Neural cell (in vitro differentiated cells): ENCODE results near the gene NFASC.

Experiments used
- RAD21 ChIP-seq: fragments of 450-650 bp; conservative IDR thresholded peaks from 2 replicates; pipeline ENCODE4 v1.6.1; 2014; ENCODE audit warnings: antibody characterized with exemption, mild to moderate bottlenecking, moderate library complexity
- TF ChIP-seq, protein P1 (sequence below): fragments of 450-650 bp; IDR thresholded peaks from 2 replicates; pipeline ENCODE4 v1.5.1; 2014; ENCODE audit warnings: antibody characterized with exemption, mild to moderate bottlenecking, moderate library complexity; ENCODE audit not compliant: poor library complexity, severe bottlenecking

DNA sequence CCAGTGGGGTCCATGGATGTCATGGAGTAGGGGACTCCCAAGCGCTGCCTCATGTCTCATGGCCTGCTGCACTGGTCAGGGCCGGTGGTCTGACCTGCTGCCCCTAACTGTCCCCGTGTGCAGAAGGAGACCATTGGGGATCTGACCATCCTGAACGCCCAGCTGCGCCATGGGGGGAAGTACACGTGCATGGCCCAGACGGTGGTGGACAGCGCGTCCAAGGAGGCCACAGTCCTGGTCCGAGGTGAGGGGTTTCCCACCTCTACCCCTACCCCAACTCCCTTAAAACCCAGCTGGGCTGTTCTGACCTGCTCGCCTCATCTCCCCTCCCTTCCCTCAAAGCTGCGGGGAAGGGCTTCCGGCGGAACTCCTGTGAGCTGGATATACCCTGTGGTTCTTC lies 195.0 kb downstream of the NFASC start:
- TF ChIP-seq, protein P1, sequence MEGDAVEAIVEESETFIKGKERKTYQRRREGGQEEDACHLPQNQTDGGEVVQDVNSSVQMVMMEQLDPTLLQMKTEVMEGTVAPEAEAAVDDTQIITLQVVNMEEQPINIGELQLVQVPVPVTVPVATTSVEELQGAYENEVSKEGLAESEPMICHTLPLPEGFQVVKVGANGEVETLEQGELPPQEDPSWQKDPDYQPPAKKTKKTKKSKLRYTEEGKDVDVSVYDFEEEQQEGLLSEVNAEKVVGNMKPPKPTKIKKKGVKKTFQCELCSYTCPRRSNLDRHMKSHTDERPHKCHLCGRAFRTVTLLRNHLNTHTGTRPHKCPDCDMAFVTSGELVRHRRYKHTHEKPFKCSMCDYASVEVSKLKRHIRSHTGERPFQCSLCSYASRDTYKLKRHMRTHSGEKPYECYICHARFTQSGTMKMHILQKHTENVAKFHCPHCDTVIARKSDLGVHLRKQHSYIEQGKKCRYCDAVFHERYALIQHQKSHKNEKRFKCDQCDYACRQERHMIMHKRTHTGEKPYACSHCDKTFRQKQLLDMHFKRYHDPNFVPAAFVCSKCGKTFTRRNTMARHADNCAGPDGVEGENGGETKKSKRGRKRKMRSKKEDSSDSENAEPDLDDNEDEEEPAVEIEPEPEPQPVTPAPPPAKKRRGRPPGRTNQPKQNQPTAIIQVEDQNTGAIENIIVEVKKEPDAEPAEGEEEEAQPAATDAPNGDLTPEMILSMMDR: no peak
- TF ChIP-seq RAD21: no peak
